ENCODE data around the gene LMOD3.

Gene LMOD3

DNA sequence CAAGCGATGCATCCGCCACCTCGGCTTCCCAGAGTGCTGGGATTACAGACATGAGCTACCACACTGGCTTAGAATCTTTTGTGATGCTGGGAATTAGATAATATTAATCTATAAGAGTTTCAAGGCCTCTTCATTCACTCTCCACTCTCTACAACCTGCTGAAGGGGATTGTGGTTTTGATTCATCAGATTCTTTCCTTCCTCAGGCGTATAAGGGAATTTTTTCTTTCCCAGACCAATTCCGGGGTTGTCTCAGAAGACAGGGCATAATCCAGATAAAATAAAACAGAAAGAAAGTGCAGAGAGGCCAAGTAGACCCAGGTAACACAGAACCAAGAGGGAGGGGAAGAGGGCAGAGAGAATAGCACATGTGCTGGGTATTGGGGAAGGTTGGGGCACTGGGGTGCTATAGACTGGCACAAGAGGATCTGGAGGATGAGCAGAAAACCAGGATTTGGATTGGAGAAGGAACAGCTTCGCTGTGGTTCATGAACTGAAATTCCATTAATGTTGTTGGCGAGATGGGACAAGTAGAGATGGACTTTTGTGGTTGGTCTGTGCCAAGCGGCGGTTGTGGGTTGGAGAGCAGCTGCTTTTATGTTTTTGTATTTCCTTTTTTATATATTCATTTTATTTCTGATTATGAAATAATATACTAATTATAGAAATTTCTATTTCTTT, 24.8 kb downstream of the LMOD3 start:
- Histone ChIP-seq H3K4me1 (ENCODE audit: control insufficient read depth in 2 of 2, insufficient read depth in 2 of 2, low read length in 2 of 2) (peaks cover 7 to 15% of the 10 kb centered on the region in 2 donors), H3K27me3 (ENCODE audit: control insufficient read depth in 2 of 2, insufficient read depth in 2 of 2, low read length in 2 of 2) (no peaks in the 10 kb centered on the region), H3K9ac (ENCODE audit: low read depth in 1 of 2, low read length in 2 of 2) (no peak overlapping the region), H3K4me3 (ENCODE audit: low read length in 2 of 2) (no peak overlapping the region), H3K36me3 (ENCODE audit: control insufficient read depth in 2 of 2, insufficient read depth in 2 of 2, low read length in 2 of 2) (peaks cover 14 to 26% of the 10 kb centered on the region in 2 donors), H3K9me3 (ENCODE audit: control insufficient read depth in 2 of 2, low read length in 2 of 2) (no peaks in the 10 kb centered on the region), H3K27ac (ENCODE audit: low read depth in 2 of 2, low read length in 2 of 2) (no peak overlapping the region)

DNA sequence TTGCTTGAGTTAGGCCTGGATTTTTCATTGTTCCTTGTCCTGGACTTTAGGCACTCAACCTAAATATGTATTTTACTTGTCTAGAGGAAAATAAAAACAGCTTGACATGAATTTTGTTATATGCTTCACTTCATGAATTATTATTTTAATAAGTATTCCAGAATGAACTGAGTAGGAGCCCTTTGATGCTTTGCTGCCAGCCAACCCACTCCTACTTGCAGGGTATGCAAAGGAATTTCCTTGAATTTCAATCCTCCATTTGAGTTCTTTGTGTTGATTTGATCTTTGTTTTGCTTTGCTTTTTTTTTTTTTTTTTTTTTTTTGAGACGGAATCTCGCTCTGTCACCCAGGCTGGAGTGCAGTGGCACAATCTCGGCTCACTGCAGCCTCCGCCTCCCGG, 26.1 kb downstream of the LMOD3 start:
- Histone ChIP-seq H3K9me3 (ENCODE audit: control insufficient read depth in 2 of 2, low read length in 2 of 2) (no peaks in the 10 kb centered on the region), H3K27me3 (ENCODE audit: control insufficient read depth in 2 of 2, insufficient read depth in 2 of 2, low read length in 2 of 2) (no peaks in the 10 kb centered on the region), H3K4me3 (ENCODE audit: low read length in 2 of 2) (no peak overlapping the region), H3K9ac (ENCODE audit: low read depth in 1 of 2, low read length in 2 of 2) (no peak overlapping the region), H3K36me3 (ENCODE audit: control insufficient read depth in 2 of 2, insufficient read depth in 2 of 2, low read length in 2 of 2) (peaks cover 8 to 14% of the 10 kb centered on the region in 2 donors), H3K4me1 (ENCODE audit: control insufficient read depth in 2 of 2, insufficient read depth in 2 of 2, low read length in 2 of 2) (peaks cover 7 to 18% of the 10 kb centered on the region in 2 donors), H3K27ac (ENCODE audit: low read depth in 2 of 2, low read length in 2 of 2) (peak overlapping the region; percentile 10 to 13)

DNA sequence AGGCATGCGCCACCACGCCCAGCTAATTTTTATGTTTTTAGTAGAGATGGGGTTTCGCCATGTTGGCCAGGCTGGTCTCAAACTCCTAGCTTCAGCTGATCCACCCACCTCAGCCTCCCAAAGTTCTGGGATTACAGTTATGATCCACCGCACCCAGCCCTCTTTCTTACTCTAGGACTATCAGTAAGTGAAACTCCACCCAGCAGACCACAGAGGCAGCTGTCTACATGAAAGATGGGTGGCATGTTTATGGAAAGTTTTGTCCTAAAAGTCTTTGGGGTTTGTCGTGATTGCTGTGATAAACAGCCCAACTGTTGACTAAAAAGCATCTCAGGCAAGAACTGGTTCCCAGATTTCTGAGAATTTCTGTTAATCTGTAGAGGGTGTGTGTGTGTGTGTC, 26.8 kb downstream of the LMOD3 start:
- no peaks in the 10 kb centered on the region for H3K9me3 ChIP-seq (ENCODE audit: control insufficient read depth in 2 of 2, low read length in 2 of 2)
- H3K36me3 ChIP-seq (ENCODE audit: control insufficient read depth in 2 of 2, insufficient read depth in 2 of 2, low read length in 2 of 2): peaks cover 8 to 9% of the 10 kb centered on the region in 2 donors
- no peaks in the 10 kb centered on the region for H3K27me3 ChIP-seq (ENCODE audit: control insufficient read depth in 2 of 2, insufficient read depth in 2 of 2, low read length in 2 of 2)
- peak overlapping the region in 1 of 2 donors; percentile 38 for H3K9ac ChIP-seq (ENCODE audit: low read depth in 1 of 2, low read length in 2 of 2)
- no peak overlapping the region for H3K4me3 ChIP-seq (ENCODE audit: low read length in 2 of 2)
- peaks cover 7 to 19% of the 10 kb centered on the region in 2 donors for H3K4me1 ChIP-seq (ENCODE audit: control insufficient read depth in 2 of 2, insufficient read depth in 2 of 2, low read length in 2 of 2)
- peak overlapping the region; percentile 10 to 13 for H3K27ac ChIP-seq (ENCODE audit: low read depth in 2 of 2, low read length in 2 of 2)

DNA sequence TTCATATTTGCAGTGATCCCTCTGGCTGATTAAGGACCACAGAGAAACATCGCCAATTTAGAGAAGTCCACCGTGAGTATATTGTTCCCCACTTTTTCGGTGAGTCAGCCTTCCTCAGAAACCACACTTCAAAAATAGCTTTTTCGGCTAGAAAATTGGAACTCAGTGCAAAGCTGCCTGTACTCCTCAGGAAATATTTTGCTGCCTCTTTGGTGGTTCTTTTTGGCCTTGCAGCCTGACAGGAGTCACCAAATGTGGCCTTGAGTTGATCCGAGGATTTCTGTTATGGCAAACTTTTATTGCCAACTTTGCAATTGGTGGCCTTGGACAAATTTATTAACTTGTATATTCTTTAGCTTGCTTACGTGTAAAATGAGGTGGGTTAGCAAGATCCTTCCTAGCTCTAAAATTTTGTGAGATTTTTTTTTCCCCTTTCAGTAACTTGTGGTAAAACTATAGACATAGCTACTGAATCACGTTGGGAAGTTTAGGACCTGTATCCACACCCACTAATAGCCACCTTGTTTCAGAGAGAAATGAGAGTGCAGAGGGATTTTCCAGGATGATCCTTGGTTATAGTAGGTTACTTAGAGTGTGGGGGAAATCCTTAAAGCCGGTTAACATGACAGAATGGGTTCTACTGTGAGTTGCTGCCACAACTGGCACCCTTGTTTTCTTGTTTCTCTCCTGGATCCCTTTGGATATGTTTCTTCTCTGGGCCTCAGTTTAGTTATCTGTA, 27.8 kb downstream of the LMOD3 start:
- H3K36me3 ChIP-seq (ENCODE audit: control insufficient read depth in 2 of 2, insufficient read depth in 2 of 2, low read length in 2 of 2): peaks cover 8 to 9% of the 10 kb centered on the region in 2 donors
- H3K9ac ChIP-seq (ENCODE audit: low read depth in 1 of 2, low read length in 2 of 2): no peak overlapping the region
- peak overlapping the region; percentile 58 to 79 for H3K27ac ChIP-seq (ENCODE audit: low read depth in 2 of 2, low read length in 2 of 2)
- H3K4me1 ChIP-seq (ENCODE audit: control insufficient read depth in 2 of 2, insufficient read depth in 2 of 2, low read length in 2 of 2): peaks cover 10 to 26% of the 10 kb centered on the region in 2 donors
- no peak overlapping the region for H3K4me3 ChIP-seq (ENCODE audit: low read length in 2 of 2)
- no peaks in the 10 kb centered on the region for H3K27me3 ChIP-seq (ENCODE audit: control insufficient read depth in 2 of 2, insufficient read depth in 2 of 2, low read length in 2 of 2)
- no peaks in the 10 kb centered on the region for H3K9me3 ChIP-seq (ENCODE audit: control insufficient read depth in 2 of 2, low read length in 2 of 2)

DNA sequence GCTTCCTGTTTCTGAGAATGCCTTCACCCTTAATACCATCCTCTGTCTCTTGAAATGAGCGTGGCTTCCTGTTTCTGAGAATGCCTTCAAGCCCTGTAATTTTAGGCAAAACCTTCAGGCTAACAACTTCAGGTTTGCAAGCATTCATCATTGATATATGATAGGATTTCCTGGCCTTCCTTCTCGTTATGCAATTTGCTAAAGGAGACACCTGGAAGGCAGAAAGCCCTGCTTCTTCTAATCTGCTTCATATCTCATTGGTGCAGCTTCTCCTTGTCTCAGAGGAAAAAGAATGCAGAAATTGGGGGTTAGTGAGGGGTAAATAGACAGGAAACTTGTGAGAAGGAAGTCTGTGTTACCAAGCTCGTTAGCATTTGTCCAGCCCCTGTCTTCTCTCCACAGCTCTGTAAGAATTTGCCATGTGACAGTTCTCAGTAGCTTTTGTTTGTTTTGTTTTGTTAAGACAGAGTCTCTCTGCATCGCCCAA, 30.3 kb downstream of the LMOD3 start:
- H3K9ac ChIP-seq (ENCODE audit: low read depth in 1 of 2, low read length in 2 of 2): no peak overlapping the region
- H3K4me3 ChIP-seq (ENCODE audit: low read length in 2 of 2): peak overlapping the region in 1 of 2 donors; percentile 35
- H3K27me3 ChIP-seq (ENCODE audit: control insufficient read depth in 2 of 2, insufficient read depth in 2 of 2, low read length in 2 of 2): no peaks in the 10 kb centered on the region
- H3K36me3 ChIP-seq (ENCODE audit: control insufficient read depth in 2 of 2, insufficient read depth in 2 of 2, low read length in 2 of 2): peaks cover 6 to 12% of the 10 kb centered on the region in 2 donors
- peaks cover 29 to 48% of the 10 kb centered on the region in 2 donors for H3K4me1 ChIP-seq (ENCODE audit: control insufficient read depth in 2 of 2, insufficient read depth in 2 of 2, low read length in 2 of 2)
- H3K9me3 ChIP-seq (ENCODE audit: control insufficient read depth in 2 of 2, low read length in 2 of 2): no peaks in the 10 kb centered on the region
- H3K27ac ChIP-seq (ENCODE audit: low read depth in 2 of 2, low read length in 2 of 2): peak overlapping the region; percentile 58 to 74

GRCh38 chr3:69091389-69092029, 30.9 kb downstream of the LMOD3 start:
- Histone ChIP-seq H3K9me3 (ENCODE audit: control insufficient read depth in 2 of 2, low read length in 2 of 2) (no peaks in the 10 kb centered on the region), H3K9ac (ENCODE audit: low read depth in 1 of 2, low read length in 2 of 2) (no peak overlapping the region), H3K27ac (ENCODE audit: low read depth in 2 of 2, low read length in 2 of 2) (peak overlapping the region; percentile 58 to 74), H3K27me3 (ENCODE audit: control insufficient read depth in 2 of 2, insufficient read depth in 2 of 2, low read length in 2 of 2) (no peaks in the 10 kb centered on the region), H3K4me1 (ENCODE audit: control insufficient read depth in 2 of 2, insufficient read depth in 2 of 2, low read length in 2 of 2) (peaks cover 35 to 50% of the 10 kb centered on the region in 2 donors), H3K36me3 (ENCODE audit: control insufficient read depth in 2 of 2, insufficient read depth in 2 of 2, low read length in 2 of 2) (peaks cover 6 to 12% of the 10 kb centered on the region in 2 donors), H3K4me3 (ENCODE audit: low read length in 2 of 2) (no peak overlapping the region)

GRCh38 chr3:69090021-69090420, 32.4 kb downstream of the LMOD3 start:
- Histone ChIP-seq H3K36me3 (ENCODE audit: control insufficient read depth in 2 of 2, insufficient read depth in 2 of 2, low read length in 2 of 2) (peaks cover 6 to 12% of the 10 kb centered on the region in 2 donors), H3K4me1 (ENCODE audit: control insufficient read depth in 2 of 2, insufficient read depth in 2 of 2, low read length in 2 of 2) (peaks cover 38 to 42% of the 10 kb centered on the region in 2 donors), H3K4me3 (ENCODE audit: low read length in 2 of 2) (no peak overlapping the region), H3K9me3 (ENCODE audit: control insufficient read depth in 2 of 2, low read length in 2 of 2) (no peaks in the 10 kb centered on the region), H3K27ac (ENCODE audit: low read depth in 2 of 2, low read length in 2 of 2) (peak overlapping the region in 1 of 2 donors; percentile 20), H3K9ac (ENCODE audit: low read depth in 1 of 2, low read length in 2 of 2) (no peak overlapping the region), H3K27me3 (ENCODE audit: control insufficient read depth in 2 of 2, insufficient read depth in 2 of 2, low read length in 2 of 2) (no peaks in the 10 kb centered on the region)

DNA sequence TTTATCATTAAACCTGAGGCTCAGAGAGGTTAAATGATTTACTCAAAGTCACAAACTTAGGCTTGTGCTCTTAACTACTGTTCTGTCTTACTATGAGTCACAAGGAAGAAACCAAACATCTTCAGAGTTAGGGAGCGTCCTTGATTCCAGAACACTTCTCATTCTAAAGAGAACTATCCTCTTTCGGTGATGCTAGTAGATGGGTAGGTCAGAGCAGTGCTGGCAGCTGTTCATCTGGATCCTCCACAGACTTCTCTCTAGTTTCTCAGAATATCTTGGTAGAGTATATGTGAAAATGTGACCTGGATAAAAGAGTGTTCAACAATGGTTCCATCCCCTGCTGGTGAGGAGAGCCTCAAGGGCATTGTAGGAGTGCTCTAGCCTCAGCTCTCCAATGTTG, 34.3 kb downstream of the LMOD3 start:
- Histone ChIP-seq H3K4me1 (ENCODE audit: control insufficient read depth in 2 of 2, insufficient read depth in 2 of 2, low read length in 2 of 2) (peaks cover 37 to 46% of the 10 kb centered on the region in 2 donors), H3K36me3 (ENCODE audit: control insufficient read depth in 2 of 2, insufficient read depth in 2 of 2, low read length in 2 of 2) (peaks cover 0 to 8% of the 10 kb centered on the region in 2 donors), H3K27me3 (ENCODE audit: control insufficient read depth in 2 of 2, insufficient read depth in 2 of 2, low read length in 2 of 2) (no peaks in the 10 kb centered on the region), H3K9ac (ENCODE audit: low read depth in 1 of 2, low read length in 2 of 2) (peak overlapping the region in 1 of 2 donors; percentile 41), H3K4me3 (ENCODE audit: low read length in 2 of 2) (peak overlapping the region; percentile 6 to 53), H3K27ac (ENCODE audit: low read depth in 2 of 2, low read length in 2 of 2) (peak overlapping the region; percentile 18 to 41), H3K9me3 (ENCODE audit: control insufficient read depth in 2 of 2, low read length in 2 of 2) (no peaks in the 10 kb centered on the region)

DNA sequence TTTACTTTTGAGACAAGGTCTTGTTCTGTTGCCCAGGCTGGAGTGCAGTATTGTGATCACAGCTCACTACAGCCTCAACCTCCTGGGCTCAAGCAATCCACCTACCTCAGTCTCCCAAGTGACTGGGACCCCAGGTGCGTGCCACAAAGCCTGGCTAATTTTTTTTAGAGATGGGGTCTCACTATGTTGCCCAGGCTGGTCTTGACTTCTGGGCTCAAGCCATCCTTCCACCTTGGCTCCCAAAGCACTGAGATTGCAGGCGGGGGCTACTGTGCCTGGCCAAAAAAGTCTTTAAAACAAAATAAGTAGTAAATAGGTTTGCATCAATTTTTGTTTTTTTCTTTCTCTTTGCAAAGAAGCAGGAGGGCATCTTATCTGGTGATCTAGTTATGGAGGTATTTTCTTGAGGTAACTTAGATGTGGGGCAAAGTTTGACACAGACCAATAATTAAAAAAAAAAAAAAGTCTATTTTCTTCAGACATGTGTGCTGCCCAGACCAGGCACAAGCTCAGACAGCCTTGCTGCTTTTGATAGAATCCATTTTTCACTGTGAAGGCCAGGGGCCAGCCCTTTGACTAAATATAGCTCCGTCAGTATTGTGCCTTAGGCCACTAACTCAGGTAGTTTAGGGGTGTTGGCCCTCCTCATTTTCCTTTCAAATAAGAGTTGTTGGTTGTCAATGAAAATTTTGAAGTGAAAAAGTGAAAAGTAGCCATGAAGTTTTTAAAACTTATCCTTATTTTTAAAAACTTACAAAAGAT, 35.2 kb downstream of the LMOD3 start:
- H3K9ac ChIP-seq (ENCODE audit: low read depth in 1 of 2, low read length in 2 of 2): peak overlapping the region in 1 of 2 donors; percentile 91
- H3K4me1 ChIP-seq (ENCODE audit: control insufficient read depth in 2 of 2, insufficient read depth in 2 of 2, low read length in 2 of 2): peaks cover 37 to 47% of the 10 kb centered on the region in 2 donors
- H3K27ac ChIP-seq (ENCODE audit: low read depth in 2 of 2, low read length in 2 of 2): peak overlapping the region; percentile 92 to 95

More for the DNA sequence above, 35.2 kb downstream of the LMOD3 start:
- peaks cover 0 to 7% of the 10 kb centered on the region in 2 donors for H3K36me3 ChIP-seq (ENCODE audit: control insufficient read depth in 2 of 2, insufficient read depth in 2 of 2, low read length in 2 of 2)
- no peaks in the 10 kb centered on the region for H3K9me3 ChIP-seq (ENCODE audit: control insufficient read depth in 2 of 2, low read length in 2 of 2)
- H3K27me3 ChIP-seq (ENCODE audit: control insufficient read depth in 2 of 2, insufficient read depth in 2 of 2, low read length in 2 of 2): no peaks in the 10 kb centered on the region
- H3K4me3 ChIP-seq (ENCODE audit: low read length in 2 of 2): peak overlapping the region; percentile 6 to 58

All from mucosa of rectum (tissue), 2 donors.